Measurements from ENCODE around the gene ASPSCR1.

- TF ChIP-seq CTCF (IDR thresholded peaks at IDR 0.05): no peak
- TF ChIP-seq EZH2phosphoT487 (IDR thresholded peaks at IDR 0.05): no peak
These were observed 68.6 kb downstream of the ASPSCR1 start for GRCh38 chr17:82045936-82046484.
